Mesendoderm (in vitro differentiated cells): ENCODE measurements around the gene MROH7.

Experiments
- DNase-seq: peaks from one replicate; pipeline ENCODE4 v3.0.0; 2013
- H2AK5ac ChIP-seq: 2 replicates; pipeline ENCODE4 v1.6.1; 2013; ENCODE audit warnings: low read length, inconsistent platforms
- H2BK120ac ChIP-seq: 2 replicates; pipeline ENCODE4 v1.6.1; 2013; ENCODE audit warnings: low read depth, mild to moderate bottlenecking, low read length, moderate library complexity, mixed read lengths
- H2BK15ac ChIP-seq: replicated peaks from 2 replicates; pipeline ENCODE4 v1.6.1; 2013; ENCODE audit warnings: low read depth, mild to moderate bottlenecking, moderate library complexity
- H2BK5ac ChIP-seq: 2 replicates; pipeline ENCODE4 v1.6.1; 2013; ENCODE audit warnings: low read length, inconsistent platforms
- H3K18ac ChIP-seq: 2 replicates; pipeline ENCODE4 v1.6.1; 2013; ENCODE audit warnings: mild to moderate bottlenecking, low read length, mixed read lengths
- H3K23ac ChIP-seq: one replicate; pipeline ENCODE4 v1.6.1; 2013; ENCODE audit warnings: low read length
- H3K27ac ChIP-seq: 2 replicates; pipeline ENCODE4 v1.5.1; 2013; ENCODE audit warnings: low read depth, mild to moderate bottlenecking, inconsistent platforms, low read length, moderate library complexity
- H3K27me3 ChIP-seq: 2 replicates; pipeline ENCODE4 v1.6.1; 2013; ENCODE audit warnings: low read length, control low read depth, mild to moderate bottlenecking, inconsistent platforms; ENCODE audit not compliant: insufficient read depth, poor library complexity
- H3K36me3 ChIP-seq: 2 replicates; pipeline ENCODE4 v1.6.1; 2013; ENCODE audit warnings: low read length, inconsistent platforms; ENCODE audit not compliant: control insufficient read depth, insufficient read depth
- H3K4ac ChIP-seq: one replicate; pipeline ENCODE4 v1.6.1; 2013; ENCODE audit warnings: low read depth, mild to moderate bottlenecking, low read length, moderate library complexity
- H3K4me1 ChIP-seq: 2 replicates; pipeline ENCODE4 v1.6.1; 2013; ENCODE audit warnings: low read depth, low read length, inconsistent platforms; ENCODE audit not compliant: control insufficient read depth
- H3K4me2 ChIP-seq: 2 replicates; pipeline ENCODE4 v1.6.1; 2013; ENCODE audit warnings: low read length
- H3K4me3 ChIP-seq: 2 replicates; pipeline ENCODE4 v1.5.1; 2013; ENCODE audit warnings: mild to moderate bottlenecking, low read length
- H3K56ac ChIP-seq: one replicate; pipeline ENCODE4 v1.6.1; 2013; ENCODE audit warnings: low read length
- H3K79me1 ChIP-seq: 2 replicates; pipeline ENCODE4 v1.6.1; 2013; ENCODE audit warnings: low read length, inconsistent platforms
- H3K79me2 ChIP-seq: 2 replicates; pipeline ENCODE4 v1.6.1; 2013; ENCODE audit warnings: mild to moderate bottlenecking, low read length; ENCODE audit not compliant: control insufficient read depth, insufficient read depth
- H3K9ac ChIP-seq: 2 replicates; pipeline ENCODE4 v1.6.1; 2013; ENCODE audit warnings: low read length, inconsistent platforms
- H4K5ac ChIP-seq: one replicate; pipeline ENCODE4 v1.6.1; 2013; ENCODE audit warnings: low read length
- H4K8ac ChIP-seq: one replicate; pipeline ENCODE4 v1.6.1; 2013; ENCODE audit warnings: low read depth, mild to moderate bottlenecking, control low read depth, low read length, moderate library complexity
- WGBS: extraction: QIAGEN DNeasy Blood & Tissue Kit; methylation state at CpG from one replicate; pipeline ENCODE4 v1.1.7; 2013; ENCODE audit warnings: low lambda C conversion rate, missing lambda C conversion rate; ENCODE audit not compliant: insufficient coverage; ENCODE audit errors: extremely low coverage; 5-methylcytosine and 5-hydroxymethylcytosine counted together

MROH7 gene

DNA sequence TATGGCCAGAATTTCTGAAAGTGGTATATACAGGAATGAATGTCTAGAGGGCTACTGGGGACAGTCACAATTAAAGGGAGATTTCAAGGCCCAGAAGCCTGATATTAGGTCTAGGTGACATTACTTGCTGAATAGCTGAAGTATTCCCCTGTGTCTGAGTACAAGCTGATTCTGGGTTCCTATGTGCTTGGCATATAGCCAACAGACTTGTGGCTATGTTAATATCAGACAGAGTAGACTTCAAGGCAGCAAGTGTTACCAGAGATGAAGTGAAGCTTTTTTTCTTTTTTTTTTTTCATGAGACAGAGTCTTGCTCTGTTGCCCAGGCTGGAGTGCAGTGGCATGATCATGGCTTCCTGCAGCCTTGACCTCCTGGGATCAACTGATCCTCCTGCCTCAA, 82.4 kb downstream of the MROH7 start:
- no peak overlapping the region for H3K27ac ChIP-seq
- no peak overlapping the region for H3K4me2 ChIP-seq
- no peak for DNase-seq
- no peak overlapping the region for H3K4ac ChIP-seq
- no peaks in the 10 kb centered on the region for H3K27me3 ChIP-seq
- no peak overlapping the region for H3K9ac ChIP-seq
- no peak overlapping the region for H2BK120ac ChIP-seq
- no peak overlapping the region for H2BK15ac ChIP-seq
- H2BK5ac ChIP-seq, result no peak overlapping the region
- H3K79me1 ChIP-seq, result no peaks in the 10 kb centered on the region
- H2AK5ac ChIP-seq, result no peak overlapping the region
- no peak overlapping the region for H4K5ac ChIP-seq
- H3K4me3 ChIP-seq, result no peak overlapping the region
- peaks cover 3% of the 10 kb centered on the region for H3K36me3 ChIP-seq
- no peak overlapping the region for H3K56ac ChIP-seq
- no peaks in the 10 kb centered on the region for H3K79me2 ChIP-seq
- peaks cover 1% of the 10 kb centered on the region for H3K4me1 ChIP-seq
- H3K18ac ChIP-seq, result no peak overlapping the region
- H3K23ac ChIP-seq, result no peak overlapping the region
- no peak overlapping the region for H4K8ac ChIP-seq

- Histone ChIP-seq H3K9ac (no peak overlapping the region), H3K23ac (no peak overlapping the region), H2BK120ac (no peak overlapping the region), H3K4me1 (peaks cover 1% of the 10 kb centered on the region), H4K8ac (no peak overlapping the region), H3K4me3 (no peak overlapping the region), H3K56ac (no peak overlapping the region), H3K4me2 (no peak overlapping the region), H2BK5ac (no peak overlapping the region), H4K5ac (no peak overlapping the region), H2BK15ac (no peak overlapping the region), H3K36me3 (peaks cover 3% of the 10 kb centered on the region), H3K18ac (no peak overlapping the region), H3K4ac (no peak overlapping the region), H3K27ac (no peak overlapping the region), H3K79me1 (no peaks in the 10 kb centered on the region), H2AK5ac (no peak overlapping the region), H3K79me2 (no peaks in the 10 kb centered on the region), H3K27me3 (no peaks in the 10 kb centered on the region)
- WGBS, result no CpG with 5 or more reads among the region's 1 CpG
- DNase-seq, result no peak
Observed at GRCh38 chr1:54724771-54725170, 83.2 kb downstream of the MROH7 start.

- no peak overlapping the region for H3K4me2 ChIP-seq
- H2BK15ac ChIP-seq, result no peak overlapping the region
- no peak overlapping the region for H3K27ac ChIP-seq
- H2BK5ac ChIP-seq, result no peak overlapping the region
- H3K27me3 ChIP-seq, result no peaks in the 10 kb centered on the region
- no peaks in the 10 kb centered on the region for H3K79me2 ChIP-seq
- H4K5ac ChIP-seq, result no peak overlapping the region
- H2BK120ac ChIP-seq, result no peak overlapping the region
- no peak overlapping the region for H2AK5ac ChIP-seq
- H4K8ac ChIP-seq, result no peak overlapping the region
- no peak overlapping the region for H3K56ac ChIP-seq
- H3K23ac ChIP-seq, result no peak overlapping the region
- no peaks in the 10 kb centered on the region for H3K79me1 ChIP-seq
- H3K18ac ChIP-seq, result no peak overlapping the region
- H3K9ac ChIP-seq, result no peak overlapping the region
- H3K36me3 ChIP-seq, result peaks cover 5% of the 10 kb centered on the region
- H3K4me1 ChIP-seq, result no peaks in the 10 kb centered on the region
- WGBS, result no CpG with 5 or more reads among the region's 3 CpGs
- H3K4ac ChIP-seq, result no peak overlapping the region
- DNase-seq, result no peak
- H3K4me3 ChIP-seq, result no peak overlapping the region
Observed at GRCh38 chr1:54728027-54728426, 86.4 kb downstream of the MROH7 start.

DNA sequence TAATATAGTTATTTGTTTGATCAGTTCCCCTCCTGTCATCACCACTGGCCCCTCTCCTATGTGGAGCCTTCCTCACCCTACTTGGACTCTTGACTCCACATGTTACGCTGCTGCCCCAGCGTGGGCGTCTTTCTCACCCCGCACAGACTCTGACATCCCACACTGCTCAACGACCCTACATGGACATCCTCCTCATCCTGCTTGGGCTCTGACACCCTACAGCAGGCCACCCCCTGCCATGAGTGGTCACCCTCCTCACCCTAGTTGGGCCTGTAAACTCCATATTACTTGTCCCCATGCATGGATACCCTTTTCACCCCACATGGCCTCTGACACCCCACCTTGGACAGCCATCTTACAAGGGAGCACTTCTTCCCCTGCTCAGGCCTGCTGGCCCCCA, 95.1 kb downstream of the MROH7 start:
- Histone ChIP-seq H3K27me3 (no peaks in the 10 kb centered on the region), H3K36me3 (peaks cover 9% of the 10 kb centered on the region), H3K79me1 (no peaks in the 10 kb centered on the region), H2AK5ac (no peak overlapping the region), H3K4me3 (no peak overlapping the region), H2BK5ac (no peak overlapping the region), H3K79me2 (no peaks in the 10 kb centered on the region), H2BK120ac (no peak overlapping the region), H4K8ac (no peak overlapping the region), H3K56ac (no peak overlapping the region), H3K9ac (no peak overlapping the region), H3K4me2 (no peak overlapping the region), H3K4me1 (no peaks in the 10 kb centered on the region), H3K4ac (no peak overlapping the region), H4K5ac (no peak overlapping the region), H3K23ac (no peak overlapping the region), H3K18ac (no peak overlapping the region), H2BK15ac (no peak overlapping the region), H3K27ac (no peak overlapping the region)
- DNase-seq, result no peak
- WGBS, result no CpG with 5 or more reads among the region's 5 CpGs

GRCh38 chr1:54738244-54738643, 96.7 kb downstream of the MROH7 start:
- Histone ChIP-seq H3K36me3 (peaks cover 13% of the 10 kb centered on the region), H4K8ac (no peak overlapping the region), H2BK120ac (no peak overlapping the region), H3K27ac (no peak overlapping the region), H2BK5ac (no peak overlapping the region), H4K5ac (no peak overlapping the region), H2AK5ac (no peak overlapping the region), H3K23ac (no peak overlapping the region), H3K4me3 (no peak overlapping the region), H3K79me1 (no peaks in the 10 kb centered on the region), H3K4ac (no peak overlapping the region), H3K18ac (no peak overlapping the region), H3K4me1 (no peaks in the 10 kb centered on the region), H2BK15ac (no peak overlapping the region), H3K79me2 (no peaks in the 10 kb centered on the region), H3K56ac (no peak overlapping the region), H3K27me3 (no peaks in the 10 kb centered on the region), H3K4me2 (no peak overlapping the region), H3K9ac (no peak overlapping the region)
- WGBS, result no CpG with 5 or more reads among the region's 6 CpGs
- DNase-seq, result no peak

- Histone ChIP-seq H3K18ac (no peak overlapping the region), H4K5ac (no peak overlapping the region), H2BK5ac (no peak overlapping the region), H3K36me3 (peaks cover 13% of the 10 kb centered on the region), H3K56ac (no peak overlapping the region), H2BK120ac (no peak overlapping the region), H3K4me1 (no peaks in the 10 kb centered on the region), H3K23ac (no peak overlapping the region), H2BK15ac (no peak overlapping the region), H2AK5ac (no peak overlapping the region), H3K4ac (no peak overlapping the region), H3K79me1 (no peaks in the 10 kb centered on the region), H3K4me2 (no peak overlapping the region), H4K8ac (no peak overlapping the region), H3K27ac (no peak overlapping the region), H3K4me3 (no peak overlapping the region), H3K9ac (no peak overlapping the region), H3K27me3 (no peaks in the 10 kb centered on the region), H3K79me2 (no peaks in the 10 kb centered on the region)
- no CpG with 5 or more reads among the region's 4 CpGs for WGBS
- DNase-seq, result no peak
Observed at GRCh38 chr1:54741531-54741930, 99.9 kb downstream of the MROH7 start.
